Activated naive CD8-positive, alpha-beta T cell treated with anti-CD3 and anti-CD28 coated beads, Interleukin-2, amount 50 U/mL, for 24 hours (primary cell): ENCODE data around the gene KIRREL3.
"Not testable (repeated sequence)": the region's sequence is repeated elsewhere in the genome, so short reads cannot be mapped to it uniquely, and the experiment has no call there.

Experiments
- ATAC-seq: fragments of 150-1000 bp; cut with Tn5 transposase; one replicate; pipeline ENCODE4 v1.10.0; 2021
- DNase-seq: peaks from one replicate; pipeline ENCODE4 v3.0.0; 2021
- H3K27ac Mint-ChIP-seq: one replicate; pipeline ENCODE4 v1.8.0; 2021; ENCODE audit warnings: mild to moderate bottlenecking, mixed read lengths
- H3K27me3 Mint-ChIP-seq: one replicate; pipeline ENCODE4 v1.8.0; 2021; ENCODE audit warnings: mixed read lengths
- H3K36me3 Mint-ChIP-seq: one replicate; pipeline ENCODE4 v1.8.0; 2021; ENCODE audit warnings: low read depth, mixed read lengths
- H3K4me1 Mint-ChIP-seq: one replicate; pipeline ENCODE4 v1.8.0; 2021; ENCODE audit warnings: mixed read lengths
- H3K4me3 Mint-ChIP-seq: one replicate; pipeline ENCODE4 v1.8.0; 2021; ENCODE audit warnings: mild to moderate bottlenecking, moderate library complexity, mixed read lengths
- H3K9me3 Mint-ChIP-seq: one replicate; pipeline ENCODE4 v1.8.0; 2021; ENCODE audit warnings: mixed read lengths

Gene KIRREL3

GRCh38 chr11:126396266-126396665, 604.3 kb downstream of the KIRREL3 start:
- ATAC-seq, H3K27ac Mint-ChIP-seq, DNase-seq, H3K36me3 Mint-ChIP-seq, H3K4me3 Mint-ChIP-seq, H3K27me3 Mint-ChIP-seq, H3K4me1 Mint-ChIP-seq, H3K9me3 Mint-ChIP-seq: not testable (repeated sequence)

GRCh38 chr11:126395784-126396183, 604.8 kb downstream of the KIRREL3 start:
- H3K36me3 Mint-ChIP-seq, DNase-seq, H3K4me3 Mint-ChIP-seq, ATAC-seq, H3K9me3 Mint-ChIP-seq, H3K27me3 Mint-ChIP-seq, H3K27ac Mint-ChIP-seq, H3K4me1 Mint-ChIP-seq: not testable (repeated sequence)

GRCh38 chr11:126394634-126395072, 605.9 kb downstream of the KIRREL3 start:
- not testable (repeated sequence) for H3K4me1 Mint-ChIP-seq, H3K27ac Mint-ChIP-seq

DNA sequence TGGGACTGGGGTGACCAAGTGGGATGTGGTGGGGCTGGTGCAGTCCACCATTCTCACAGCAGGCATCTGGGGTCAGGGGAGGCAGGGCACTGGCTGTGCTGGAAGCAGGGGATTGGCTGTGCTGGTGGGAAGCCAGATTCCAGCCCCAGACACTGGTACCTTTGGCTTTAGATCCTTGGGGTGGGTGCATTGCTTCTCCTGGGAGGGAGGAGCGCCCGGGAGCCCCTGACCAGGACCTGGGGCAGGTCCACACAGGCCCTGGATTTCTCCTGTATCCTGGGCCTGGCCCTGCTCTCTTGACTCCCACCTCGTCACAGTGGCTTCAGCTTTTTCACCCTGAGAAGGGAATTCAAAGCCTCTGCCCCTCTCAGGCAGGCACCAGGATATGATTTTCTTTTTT, 606.5 kb downstream of the KIRREL3 start:
- H3K27ac Mint-ChIP-seq = no peak overlapping the region
- no peak overlapping the region for H3K4me3 Mint-ChIP-seq
- H3K4me1 Mint-ChIP-seq = peaks cover 3% of the 10 kb centered on the region
- DNase-seq = no peak
- H3K27me3 Mint-ChIP-seq = no peaks in the 10 kb centered on the region
- no peaks in the 10 kb centered on the region for H3K36me3 Mint-ChIP-seq
- no peaks in the 10 kb centered on the region for H3K9me3 Mint-ChIP-seq
- ATAC-seq = no peak

More at GRCh38 chr11:126394634-126395072, 605.9 kb downstream of the KIRREL3 start:
- DNase-seq, H3K36me3 Mint-ChIP-seq, ATAC-seq, H3K27me3 Mint-ChIP-seq, H3K9me3 Mint-ChIP-seq, H3K4me3 Mint-ChIP-seq: not testable (repeated sequence)

- no peak overlapping the region for H3K27ac Mint-ChIP-seq
- H3K9me3 Mint-ChIP-seq = no peaks in the 10 kb centered on the region
- H3K36me3 Mint-ChIP-seq = no peaks in the 10 kb centered on the region
- peaks cover 3% of the 10 kb centered on the region for H3K4me1 Mint-ChIP-seq
- no peak for DNase-seq
- H3K4me3 Mint-ChIP-seq = no peak overlapping the region
- ATAC-seq = no peak
- no peaks in the 10 kb centered on the region for H3K27me3 Mint-ChIP-seq
Measured at GRCh38 chr11:126393143-126393542, 607.4 kb downstream of the KIRREL3 start.

DNA sequence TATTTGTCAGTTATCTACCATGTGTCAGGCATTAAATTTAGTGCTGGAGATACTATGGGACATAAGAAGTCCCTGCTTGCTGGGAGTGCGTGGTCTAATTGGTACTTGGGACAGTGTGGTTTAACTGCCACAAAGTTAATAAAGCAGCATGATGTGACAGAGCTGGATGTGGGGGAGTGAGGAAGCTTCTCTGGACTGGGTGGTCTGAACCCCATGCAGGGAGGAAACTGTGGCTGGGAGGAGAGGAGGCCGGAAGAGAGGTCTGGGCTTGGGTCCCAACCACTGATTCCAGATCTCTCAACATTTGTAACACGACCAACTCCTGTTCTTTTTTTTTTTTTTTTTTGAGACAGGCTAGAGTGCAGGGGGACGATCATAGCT, 607.9 kb downstream of the KIRREL3 start:
- Mint-ChIP-seq H3K36me3 (no peaks in the 10 kb centered on the region), H3K27ac (no peak overlapping the region), H3K4me3 (no peak overlapping the region), H3K4me1 (peaks cover 3% of the 10 kb centered on the region), H3K27me3 (no peaks in the 10 kb centered on the region), H3K9me3 (no peaks in the 10 kb centered on the region)
- DNase-seq (no peak), ATAC-seq (no peak)

GRCh38 chr11:126391970-126392632, 608.5 kb downstream of the KIRREL3 start:
- H3K36me3 Mint-ChIP-seq = no peaks in the 10 kb centered on the region

DNA sequence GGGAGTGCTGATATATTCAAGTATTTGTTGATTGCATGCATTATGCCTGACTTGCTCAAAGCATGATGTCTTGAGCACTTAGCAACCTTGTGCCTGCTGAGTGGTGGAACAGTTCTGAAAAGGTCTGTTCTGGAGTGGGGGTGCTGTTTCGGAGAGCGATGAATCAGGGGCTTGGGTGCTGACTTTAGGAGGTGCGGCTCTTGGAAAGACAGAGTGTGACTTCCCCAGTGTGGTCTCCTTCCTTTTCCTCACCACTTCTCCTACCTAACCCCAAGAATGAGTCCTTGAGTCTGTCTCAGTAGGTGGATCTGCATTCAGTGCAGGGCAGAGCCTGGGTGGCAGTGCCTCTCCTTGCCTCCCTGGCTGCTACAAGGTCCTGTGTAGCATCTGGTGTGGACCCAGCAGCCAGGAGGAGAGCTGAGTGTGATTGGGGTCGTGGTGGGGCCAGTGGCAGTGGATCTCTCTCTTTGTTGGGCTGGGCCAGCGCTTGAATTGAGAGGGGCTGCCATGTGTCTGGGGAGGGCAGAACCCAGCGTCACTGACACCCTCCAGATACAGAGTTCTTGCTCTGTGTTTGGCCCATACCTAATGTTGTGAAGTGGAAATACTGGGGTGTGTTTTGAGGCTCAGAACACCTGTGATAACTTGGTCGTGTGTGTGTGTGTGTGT, 609.1 kb downstream of the KIRREL3 start:
- ATAC-seq (no peak), DNase-seq (no peak)
- no peak overlapping the region for H3K4me3 Mint-ChIP-seq
- no peaks in the 10 kb centered on the region for H3K9me3 Mint-ChIP-seq
- peaks cover 5% of the 10 kb centered on the region for H3K4me1 Mint-ChIP-seq
- H3K27ac Mint-ChIP-seq = no peak overlapping the region
- H3K36me3 Mint-ChIP-seq = no peaks in the 10 kb centered on the region
- H3K27me3 Mint-ChIP-seq = no peaks in the 10 kb centered on the region

More at GRCh38 chr11:126391970-126392632, 608.5 kb downstream of the KIRREL3 start:
- Mint-ChIP-seq H3K4me1 (peaks cover 3% of the 10 kb centered on the region), H3K27ac (no peak overlapping the region), H3K4me3 (no peak overlapping the region), H3K27me3 (no peaks in the 10 kb centered on the region), H3K9me3 (no peaks in the 10 kb centered on the region)
- ATAC-seq (no peak), DNase-seq (no peak)

- DNase-seq = no peak
- no peak overlapping the region for H3K27ac Mint-ChIP-seq
- H3K36me3 Mint-ChIP-seq = no peaks in the 10 kb centered on the region
- ATAC-seq = no peak
- no peak overlapping the region for H3K4me3 Mint-ChIP-seq
- peaks cover 5% of the 10 kb centered on the region for H3K4me1 Mint-ChIP-seq
- H3K27me3 Mint-ChIP-seq = no peaks in the 10 kb centered on the region
- H3K9me3 Mint-ChIP-seq = no peaks in the 10 kb centered on the region
Measured at GRCh38 chr11:126390272-126390867, 610.2 kb downstream of the KIRREL3 start.

GRCh38 chr11:126387857-126388256, 612.7 kb downstream of the KIRREL3 start:
- H3K27ac Mint-ChIP-seq = no peak overlapping the region
- no peak overlapping the region for H3K4me3 Mint-ChIP-seq
- H3K9me3 Mint-ChIP-seq = no peaks in the 10 kb centered on the region
- no peaks in the 10 kb centered on the region for H3K36me3 Mint-ChIP-seq
- no peak for DNase-seq
- ATAC-seq = no peak
- no peaks in the 10 kb centered on the region for H3K27me3 Mint-ChIP-seq
- H3K4me1 Mint-ChIP-seq = peaks cover 5% of the 10 kb centered on the region

DNA sequence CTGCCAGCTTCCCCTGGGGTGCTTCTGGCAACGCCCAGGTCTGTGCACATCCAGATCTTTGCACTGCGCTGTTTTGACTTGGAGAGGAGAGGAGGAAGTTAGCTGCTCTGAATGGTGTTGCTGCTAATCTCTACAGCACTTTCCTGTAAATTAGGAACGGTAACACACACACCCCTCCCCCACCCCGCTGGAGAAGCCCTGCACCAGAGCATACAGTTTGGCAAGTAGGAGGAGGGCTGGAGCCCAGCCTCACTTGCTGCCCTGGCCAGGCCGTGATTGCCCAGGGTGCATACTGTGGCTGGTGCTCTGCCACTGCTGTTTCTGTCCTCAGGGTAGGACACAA, 613.9 kb downstream of the KIRREL3 start:
- not testable (repeated sequence) for DNase-seq, H3K4me3 Mint-ChIP-seq, H3K4me1 Mint-ChIP-seq, H3K36me3 Mint-ChIP-seq, H3K27me3 Mint-ChIP-seq, H3K9me3 Mint-ChIP-seq, H3K27ac Mint-ChIP-seq, ATAC-seq

DNA sequence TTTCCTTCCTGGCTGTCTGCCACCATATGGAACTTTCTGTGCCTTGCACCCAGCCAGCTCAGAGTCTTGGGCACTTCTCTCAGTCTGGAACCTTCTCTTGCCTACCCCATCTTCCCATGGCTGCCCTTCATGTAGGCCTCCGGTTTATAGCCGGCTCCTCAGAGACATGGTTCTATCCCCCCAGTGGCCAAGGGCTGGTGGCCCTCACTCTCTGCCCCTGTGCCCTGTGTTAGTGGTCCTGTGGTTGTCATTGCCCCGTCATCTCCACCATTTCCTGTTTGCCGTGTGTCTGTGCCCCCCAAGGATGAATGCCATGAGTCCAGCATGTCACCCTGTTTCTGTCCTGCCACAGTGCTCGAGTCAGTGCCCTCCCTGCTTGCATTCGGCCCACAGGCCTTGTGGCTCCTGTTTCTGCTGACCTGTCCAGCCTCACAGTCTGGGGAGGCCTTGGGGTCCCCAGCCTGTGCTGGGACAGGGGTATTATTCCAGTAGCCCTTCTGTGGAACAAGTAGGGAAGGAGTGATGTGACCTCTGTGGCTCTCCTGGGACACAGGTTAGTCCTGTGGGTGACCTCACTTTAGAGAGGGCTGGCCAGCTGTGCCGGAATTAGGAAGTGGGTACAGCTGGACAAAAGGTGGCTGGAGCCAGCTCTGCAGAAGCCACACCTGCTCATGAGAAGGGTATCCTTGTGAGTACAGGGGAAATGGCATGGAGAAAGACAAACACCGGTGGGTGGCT, 614.4 kb downstream of the KIRREL3 start:
- H3K4me3 Mint-ChIP-seq = no peak overlapping the region
- DNase-seq = no peak
- H3K27me3 Mint-ChIP-seq = no peaks in the 10 kb centered on the region
- peaks cover 1% of the 10 kb centered on the region for H3K4me1 Mint-ChIP-seq
- H3K36me3 Mint-ChIP-seq = no peaks in the 10 kb centered on the region
- no peaks in the 10 kb centered on the region for H3K9me3 Mint-ChIP-seq
- H3K27ac Mint-ChIP-seq = no peak overlapping the region
- no peak for ATAC-seq

GRCh38 chr11:126384449-126385070, 616.0 kb downstream of the KIRREL3 start:
- Mint-ChIP-seq H3K9me3 (no peaks in the 10 kb centered on the region), H3K27ac (no peak overlapping the region), H3K4me1 (peaks cover 1% of the 10 kb centered on the region), H3K27me3 (no peaks in the 10 kb centered on the region), H3K4me3 (no peak overlapping the region), H3K36me3 (no peaks in the 10 kb centered on the region)
- DNase-seq = no peak
- no peak for ATAC-seq
